Stomach (tissue), 4 donors: ENCODE results near the gene NIN.

ENCODE experiments used
- EP300 ChIP-seq: sonication (generic); formaldehyde crosslinking; IDR thresholded peaks from one replicate; pipeline ENCODE4 v1.6.1; 2017; ENCODE audit warnings: antibody characterized with exemption
- POLR2A ChIP-seq, 4 donors: fragments of 450-650 bp; IDR thresholded peaks; one replicate each; pipeline ENCODE4 v1.6.1; 2016; ENCODE audit warnings: antibody characterized with exemption in 4 of 4, control low read depth in 2 of 4, mild to moderate bottlenecking in 1 of 4, moderate library complexity in 1 of 4
- TF ChIP-seq, protein P1 (sequence below), 7 experiments: fragments of 450-650 bp in 4 of 7; fragments of 200-600 bp in 3 of 7; sonication (generic) in 3 of 7; IDR thresholded peaks; one replicate each; pipeline ENCODE4 v1.5.1; 2016 to 2019; ENCODE audit warnings: antibody characterized with exemption in 7 of 7, control low read depth in 2 of 7, mild to moderate bottlenecking in 1 of 7

DNA sequence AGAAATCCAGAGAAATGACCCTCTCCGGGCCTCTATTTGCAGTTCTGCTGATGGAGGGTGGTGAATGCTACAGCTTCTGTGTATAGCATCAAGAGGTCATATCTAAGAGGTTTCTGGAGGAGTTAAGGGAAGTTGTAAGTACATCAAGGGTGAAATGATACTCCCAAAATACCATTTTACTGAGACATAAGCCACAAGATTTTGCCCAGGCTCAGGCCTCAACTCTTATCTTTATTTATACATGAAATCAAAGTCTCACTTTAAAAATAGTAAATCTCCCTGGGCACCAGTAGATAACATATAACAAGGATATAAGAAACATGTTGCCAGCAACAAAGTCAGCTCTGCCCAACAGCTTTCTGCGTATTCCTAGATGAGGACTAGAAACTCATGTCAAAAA is 40.4 kb downstream of the NIN start:
- TF ChIP-seq, protein P1, sequence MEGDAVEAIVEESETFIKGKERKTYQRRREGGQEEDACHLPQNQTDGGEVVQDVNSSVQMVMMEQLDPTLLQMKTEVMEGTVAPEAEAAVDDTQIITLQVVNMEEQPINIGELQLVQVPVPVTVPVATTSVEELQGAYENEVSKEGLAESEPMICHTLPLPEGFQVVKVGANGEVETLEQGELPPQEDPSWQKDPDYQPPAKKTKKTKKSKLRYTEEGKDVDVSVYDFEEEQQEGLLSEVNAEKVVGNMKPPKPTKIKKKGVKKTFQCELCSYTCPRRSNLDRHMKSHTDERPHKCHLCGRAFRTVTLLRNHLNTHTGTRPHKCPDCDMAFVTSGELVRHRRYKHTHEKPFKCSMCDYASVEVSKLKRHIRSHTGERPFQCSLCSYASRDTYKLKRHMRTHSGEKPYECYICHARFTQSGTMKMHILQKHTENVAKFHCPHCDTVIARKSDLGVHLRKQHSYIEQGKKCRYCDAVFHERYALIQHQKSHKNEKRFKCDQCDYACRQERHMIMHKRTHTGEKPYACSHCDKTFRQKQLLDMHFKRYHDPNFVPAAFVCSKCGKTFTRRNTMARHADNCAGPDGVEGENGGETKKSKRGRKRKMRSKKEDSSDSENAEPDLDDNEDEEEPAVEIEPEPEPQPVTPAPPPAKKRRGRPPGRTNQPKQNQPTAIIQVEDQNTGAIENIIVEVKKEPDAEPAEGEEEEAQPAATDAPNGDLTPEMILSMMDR (IDR thresholded peaks at IDR 0.05): no peak
- TF ChIP-seq EP300 (no peak), POLR2A (IDR thresholded peaks at IDR 0.05) (no peak)
